GM15510 (cell line): ENCODE results near the gene UGT3A2.

Experiments used
- POLR2A ChIP-seq: IDR thresholded peaks from 3 replicates; pipeline ENCODE4 v1.6.1; 2011; ENCODE audit warnings: borderline replicate concordance; ENCODE audit not compliant: insufficient read length; ENCODE audit errors: extremely low read depth

The UGT3A2 gene

DNA sequence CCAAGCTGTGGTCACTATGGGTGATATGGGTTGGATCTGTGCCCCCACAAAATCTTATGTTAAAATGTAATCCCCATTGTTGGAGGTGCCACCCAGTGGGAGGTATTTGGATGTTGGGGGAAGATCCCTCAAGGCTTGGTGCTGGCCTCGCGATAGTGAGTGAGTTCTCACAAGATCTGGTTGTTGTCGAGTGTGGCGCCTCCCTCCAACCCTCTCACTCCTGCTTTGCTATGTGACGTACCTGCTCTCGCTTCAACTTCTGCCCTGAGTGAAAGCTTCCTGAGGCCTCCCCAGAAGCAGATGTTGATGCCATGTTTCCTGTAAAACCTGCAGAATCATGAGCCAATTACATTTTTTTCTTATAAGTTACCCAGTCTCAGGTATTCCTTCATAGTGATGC is 35.5 kb downstream of the UGT3A2 start:
- TF ChIP-seq POLR2A = no peak

DNA sequence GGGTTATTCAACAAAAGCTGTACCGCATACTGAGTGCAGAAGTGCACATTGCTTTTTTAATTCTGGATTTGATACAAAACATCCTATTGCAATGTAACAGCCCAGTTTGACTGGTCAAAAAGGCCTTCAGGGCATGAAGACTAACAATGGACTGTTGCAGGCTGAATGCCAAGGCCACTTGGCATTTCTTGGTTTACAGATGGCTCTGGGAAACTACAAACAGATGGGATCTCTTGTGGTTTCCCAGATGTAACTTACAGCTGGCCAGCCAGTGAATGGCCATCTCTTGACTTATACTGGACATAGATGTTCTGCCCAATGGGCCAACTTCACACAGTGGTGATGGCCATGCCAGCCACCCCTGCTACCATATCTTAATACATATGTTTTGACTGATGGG is 36.8 kb downstream of the UGT3A2 start:
- TF ChIP-seq POLR2A = no peak

DNA sequence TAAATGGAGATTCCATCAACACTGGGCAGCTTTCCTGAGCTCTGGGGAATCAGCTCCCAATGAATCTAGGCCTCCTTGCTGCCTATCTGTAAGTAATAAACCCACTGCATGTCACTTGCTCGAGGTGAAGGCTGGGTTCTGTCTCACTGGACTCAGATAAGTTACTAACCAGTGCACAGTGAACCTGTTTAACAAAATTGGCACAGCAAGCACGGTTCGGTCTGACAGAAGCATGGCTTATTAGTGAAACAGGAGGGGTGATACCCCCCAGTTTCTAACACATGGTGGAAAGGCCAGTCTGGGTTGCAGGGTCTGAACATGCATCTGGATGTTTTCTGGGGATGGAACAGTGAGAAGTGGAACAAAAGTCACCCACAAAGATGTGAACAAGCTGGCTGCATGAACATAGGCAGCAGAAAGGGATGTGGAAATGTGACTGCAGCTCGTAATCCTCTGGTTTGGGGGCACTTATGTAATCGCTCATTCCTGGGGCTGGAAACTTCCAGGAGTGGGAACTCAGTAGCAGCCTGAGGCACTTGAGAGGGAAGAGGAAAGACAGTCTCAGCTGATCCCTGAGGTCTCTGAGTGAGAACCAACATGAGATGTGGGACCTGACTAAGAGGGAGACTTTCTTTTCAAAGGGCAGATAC is 37.7 kb downstream of the UGT3A2 start:
- no peak for TF ChIP-seq POLR2A

DNA sequence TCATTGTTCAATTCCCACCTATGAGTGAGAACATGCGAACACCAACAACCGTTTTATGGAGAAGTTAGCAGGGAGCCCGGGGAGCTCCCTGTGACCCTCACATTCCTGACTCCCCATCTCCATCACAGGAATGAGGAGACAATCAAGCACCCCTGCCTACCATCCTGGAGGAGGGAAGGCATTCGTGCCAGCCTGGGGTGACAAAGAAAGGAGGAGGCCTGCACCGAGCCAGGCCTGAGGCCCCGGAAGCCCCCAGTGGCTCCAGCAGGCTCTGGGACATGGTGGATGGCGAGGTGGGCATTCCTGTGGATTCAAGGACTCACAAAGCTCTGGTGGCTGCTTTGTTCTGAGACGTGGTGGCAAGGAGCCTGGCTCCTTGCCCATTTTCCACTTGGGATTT is 39.0 kb downstream of the UGT3A2 start:
- no peak for TF ChIP-seq POLR2A

DNA sequence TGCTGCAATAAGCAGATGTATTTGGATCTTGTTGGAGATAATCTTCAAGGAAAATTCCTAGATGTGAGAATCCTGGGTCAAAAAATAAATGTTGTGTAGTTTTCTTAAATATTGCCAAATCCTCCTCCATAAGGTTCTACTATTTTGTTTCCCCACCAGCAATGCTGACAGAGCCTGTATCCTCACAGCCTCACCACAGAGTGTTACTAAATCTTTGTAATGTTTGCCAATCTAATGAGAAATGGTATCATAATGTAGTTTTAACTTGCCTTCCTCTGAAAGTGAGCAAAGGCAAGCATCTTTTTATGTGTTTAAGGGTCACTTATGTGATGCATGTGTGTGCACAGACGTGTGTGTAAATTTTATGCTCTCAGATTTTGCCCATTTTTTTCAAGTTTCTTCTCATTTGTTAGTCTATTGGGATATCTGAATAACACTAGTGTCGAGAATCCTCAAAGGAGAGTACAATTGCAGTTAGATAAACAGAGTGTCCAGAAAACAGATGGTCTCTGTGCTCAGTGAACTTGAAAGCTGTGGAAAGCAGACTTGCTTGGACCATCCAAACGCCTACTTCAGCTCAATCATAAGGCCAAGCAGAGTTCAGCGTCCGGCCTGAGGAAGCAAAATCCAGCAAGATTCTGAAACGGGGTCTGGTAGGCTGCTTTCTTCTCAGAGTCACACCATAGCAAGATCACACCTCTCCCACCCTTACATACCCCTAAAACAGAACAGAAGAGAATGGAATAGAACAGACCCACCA is 39.8 kb downstream of the UGT3A2 start:
- TF ChIP-seq POLR2A = no peak

DNA sequence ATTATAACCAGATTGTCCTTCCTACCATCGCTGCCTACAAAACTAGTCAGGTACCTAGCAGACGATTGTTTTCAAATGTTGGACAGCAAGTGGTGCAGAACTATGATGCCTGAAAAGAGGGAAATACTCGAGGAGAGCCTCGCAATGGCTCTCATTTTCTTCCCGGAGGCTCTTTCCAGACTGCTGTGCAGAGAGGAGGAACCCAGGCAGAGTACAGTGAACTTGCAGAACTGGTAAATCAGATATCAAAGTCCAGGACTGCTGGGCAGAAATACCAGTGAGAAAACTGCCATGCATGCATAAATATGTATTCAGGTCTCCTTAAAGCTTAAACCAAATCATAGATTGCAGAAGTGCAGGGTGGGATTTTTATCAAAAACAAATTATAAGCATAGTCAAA is 49.1 kb downstream of the UGT3A2 start:
- TF ChIP-seq POLR2A = no peak

DNA sequence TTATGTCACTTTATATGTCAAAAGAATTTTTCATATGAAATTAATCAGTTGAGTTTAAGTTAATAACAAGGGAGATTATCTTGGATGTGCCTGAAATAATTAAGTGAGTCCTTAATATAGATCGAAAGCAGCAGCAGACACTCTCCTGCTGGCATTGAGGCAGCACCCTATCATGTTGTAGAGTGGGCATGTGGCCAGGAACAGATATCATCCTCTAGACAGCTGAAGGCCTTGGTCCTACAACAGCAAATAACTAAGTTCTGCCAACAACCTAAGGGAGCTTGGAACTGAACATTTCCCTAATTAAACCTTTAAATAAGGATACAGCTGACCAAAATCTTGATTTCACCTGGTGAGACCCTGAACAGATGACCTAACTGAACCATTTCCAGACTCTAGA is 49.7 kb downstream of the UGT3A2 start:
- TF ChIP-seq POLR2A = no peak

DNA sequence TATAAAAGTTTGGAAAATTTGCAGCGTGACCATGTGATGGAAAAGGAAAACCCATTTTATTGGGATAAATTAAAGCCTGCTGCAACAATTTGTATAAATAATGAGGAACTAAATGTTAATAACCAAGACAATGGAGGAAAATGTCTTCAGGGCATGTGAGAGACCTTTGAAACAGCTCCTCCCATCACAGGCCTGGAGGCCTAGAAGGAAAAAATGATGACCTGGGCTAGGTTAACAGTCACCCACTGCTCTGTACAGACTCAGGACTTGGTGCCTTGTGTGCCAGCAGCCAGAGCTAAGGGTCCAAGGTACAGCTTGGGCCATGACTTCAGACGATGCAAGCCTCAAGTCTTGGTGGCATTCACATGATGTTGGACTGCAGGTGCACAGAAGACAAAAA is 53.5 kb downstream of the UGT3A2 start:
- no peak for TF ChIP-seq POLR2A

DNA sequence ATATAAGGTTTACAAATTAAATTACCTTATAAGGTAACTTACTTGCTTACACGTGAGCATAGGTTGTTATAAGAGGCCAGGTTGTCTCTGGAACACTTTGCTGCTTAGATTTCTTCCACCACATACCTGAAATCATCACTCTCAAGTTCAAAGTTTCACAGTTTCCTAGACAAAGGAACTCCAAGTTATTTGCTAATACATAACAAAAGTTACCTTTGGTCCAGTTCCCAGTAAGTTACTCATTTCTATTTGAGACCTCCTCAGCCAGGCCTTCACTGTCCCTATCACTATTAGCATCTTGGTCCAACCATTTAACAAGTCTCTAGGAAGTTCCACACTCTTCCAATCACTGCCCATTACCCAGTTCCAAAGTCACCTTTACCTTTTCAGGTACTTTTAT is 57.0 kb downstream of the UGT3A2 start:
- no peak for TF ChIP-seq POLR2A

DNA sequence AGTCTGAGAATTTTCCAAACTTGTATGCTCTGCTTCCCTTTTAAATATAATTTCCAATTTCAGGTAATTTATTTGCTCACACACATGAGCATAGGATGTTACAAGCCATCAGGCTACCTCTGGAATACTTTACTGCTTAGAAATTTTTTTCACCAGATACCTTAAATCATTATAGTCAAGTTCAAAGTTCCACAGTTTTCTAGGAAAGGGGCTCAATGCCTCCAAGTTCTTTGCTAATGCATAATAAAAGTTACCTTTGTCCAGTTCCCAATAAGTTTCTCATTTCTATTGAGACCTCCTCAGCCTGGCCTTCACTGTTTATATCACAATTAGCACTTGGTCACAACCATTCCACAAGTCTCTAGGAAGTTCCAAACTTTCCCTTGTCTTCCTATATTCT is 59.3 kb downstream of the UGT3A2 start:
- TF ChIP-seq POLR2A = no peak

DNA sequence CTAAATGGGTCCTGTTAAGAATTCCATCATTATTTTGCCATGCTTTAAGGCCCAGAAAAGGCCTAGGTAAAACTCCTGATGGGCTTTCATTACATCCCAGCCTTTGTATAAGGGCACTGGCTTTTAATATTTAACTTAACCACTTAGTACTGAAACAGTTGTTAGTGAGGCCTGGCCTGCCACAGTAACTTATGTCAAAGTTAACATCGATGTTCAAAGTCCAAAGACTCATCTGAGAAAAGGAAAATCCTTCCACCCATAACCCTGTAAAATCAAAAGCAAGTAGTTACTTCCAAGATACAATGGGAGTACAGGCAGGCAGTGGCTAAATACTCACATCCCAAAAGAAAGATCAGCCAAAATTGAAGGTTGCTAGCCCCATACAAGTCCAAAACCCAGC is 60.5 kb downstream of the UGT3A2 start:
- no peak for TF ChIP-seq POLR2A

DNA sequence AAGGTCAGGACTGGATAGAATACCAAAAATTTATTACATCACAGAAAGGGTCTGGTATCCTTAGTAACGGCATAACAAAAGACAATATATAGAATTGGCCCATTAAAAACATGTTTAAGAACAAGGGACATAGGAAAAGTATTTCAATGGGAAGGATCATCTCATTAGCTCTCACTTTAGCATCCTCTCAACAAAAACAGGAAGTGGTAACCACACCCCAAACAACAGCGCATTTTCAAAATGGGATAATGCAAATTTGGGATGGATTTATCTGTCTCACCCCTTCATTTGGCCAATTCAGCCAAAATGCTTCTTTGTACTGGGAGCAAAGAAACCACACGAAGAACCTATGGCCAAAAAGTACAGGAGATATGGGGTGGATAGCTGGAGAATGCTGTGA is 65.7 kb downstream of the UGT3A2 start:
- no peak for TF ChIP-seq POLR2A

DNA sequence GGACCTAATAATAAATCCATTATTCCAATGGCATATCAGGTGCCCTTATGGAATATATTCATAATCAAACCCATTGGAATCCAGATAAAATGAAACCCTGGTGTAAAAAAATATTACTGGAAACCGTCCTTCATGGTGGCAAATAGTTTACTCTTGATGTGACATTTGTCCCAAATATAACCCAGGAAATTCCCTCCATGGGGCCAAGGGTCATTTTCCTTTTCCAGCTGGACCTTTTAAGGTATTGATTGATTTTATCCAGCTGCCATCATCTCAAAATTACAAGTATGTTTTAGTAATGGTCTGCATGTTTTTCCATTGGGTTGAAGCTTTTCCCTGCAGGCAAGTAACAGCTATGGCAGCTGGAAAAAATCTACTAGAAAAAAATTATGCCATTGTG is 67.1 kb downstream of the UGT3A2 start:
- no peak for TF ChIP-seq POLR2A

DNA sequence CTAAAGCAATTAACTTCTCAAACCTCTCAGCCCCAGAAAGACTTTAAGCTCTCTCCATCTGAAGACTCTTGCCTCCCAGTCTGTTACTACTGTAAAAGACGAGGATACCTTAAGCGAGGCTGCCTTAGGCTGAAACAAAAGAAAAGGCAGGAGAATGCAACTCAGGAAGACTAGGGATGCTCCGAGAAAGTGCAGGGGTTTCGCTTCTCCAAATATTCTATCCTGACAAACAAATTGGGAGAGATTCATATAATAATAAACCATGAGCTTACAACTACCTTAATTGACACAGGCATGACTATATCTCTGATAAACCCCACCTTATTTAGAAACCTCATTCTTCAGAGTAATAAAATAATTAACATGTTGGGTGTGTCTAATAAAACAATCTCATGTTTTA is 70.6 kb downstream of the UGT3A2 start:
- TF ChIP-seq POLR2A = no peak

DNA sequence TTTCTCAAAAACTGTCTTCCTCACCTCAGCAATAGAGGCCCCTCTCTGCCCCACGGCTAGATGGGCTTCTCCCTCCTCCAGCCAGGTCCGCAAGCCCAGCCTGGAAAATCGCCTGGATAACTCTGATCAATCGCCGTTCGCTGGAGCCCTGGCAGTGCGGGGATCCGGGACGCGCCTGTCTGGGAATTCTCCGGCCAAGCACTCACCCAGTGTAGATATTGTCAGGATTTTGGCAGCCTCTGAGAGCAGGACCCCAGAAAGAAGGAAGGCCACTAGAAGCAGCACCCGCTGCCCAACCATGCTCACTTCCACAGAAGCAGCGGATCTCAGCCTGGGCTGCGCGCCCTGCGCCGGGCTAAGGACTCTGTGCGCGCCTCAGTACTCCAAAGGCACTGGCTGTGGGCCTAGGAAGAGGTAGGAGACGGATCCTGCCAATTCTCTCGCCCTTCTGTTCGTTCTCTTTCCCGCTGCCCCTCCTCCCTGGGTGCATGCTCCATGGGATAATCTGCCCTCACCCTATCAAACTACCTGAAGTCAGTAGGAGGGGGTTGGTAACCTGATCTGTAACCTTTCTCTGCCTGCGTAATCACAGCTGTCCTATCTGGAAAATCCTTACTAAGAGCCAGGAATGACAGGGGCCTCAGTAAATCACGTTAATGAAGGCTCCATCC is 75.6 kb downstream of the UGT3A2 start, which contains the start of gene UGT3A1:
TSS of gene UGT3A1 (minus strand) at position 450 of the 671 bp plus-strand sequence. CDS start at position 300, 150 bp downstream.
- TF ChIP-seq POLR2A = no peak

DNA sequence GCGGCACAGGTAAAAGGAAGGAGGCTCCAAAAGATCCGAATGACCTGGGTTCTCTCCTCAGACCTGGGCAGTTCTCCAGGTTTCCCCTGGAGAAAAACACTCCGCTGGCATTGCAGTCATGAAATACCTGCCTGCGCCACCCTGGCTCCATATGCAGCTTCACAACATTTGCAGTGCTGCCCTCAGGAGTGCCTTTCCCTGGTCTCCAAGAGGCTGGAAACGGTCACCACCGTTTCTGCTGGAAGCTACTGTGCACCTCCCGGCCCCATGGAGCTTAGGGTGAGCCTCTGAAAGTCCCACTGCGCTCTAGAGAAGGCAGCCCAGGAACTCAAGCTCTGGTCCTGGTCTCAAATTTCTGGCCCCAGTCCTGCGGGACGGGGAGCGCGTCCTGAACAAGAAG is 76.2 kb downstream of the UGT3A2 start:
- no peak for TF ChIP-seq POLR2A
